Heart right ventricle (tissue), 16 donors: Measurements from ENCODE around the gene TRIM66. TPM values are rescaled to one million over a fixed set of nuclear protein-coding genes. Genes with fewer than 3 reads are reported as not detected.
A peak's percentile ranks its signal among the peaks of the same experiment; 100 is the strongest.

Experiments used
- ATAC-seq, 8 donors: fragments of 200-7000 bp; cut with Tn5 transposase; one replicate each; pipeline ENCODE4 v1.9.1; 2020; ENCODE audit warnings: mild to moderate bottlenecking in 8 of 8, moderate library complexity in 8 of 8, moderate number of reproducible peaks in 1 of 8
- DNase-seq, 2 donors: peaks; one replicate each; pipeline ENCODE4 v3.0.0-alpha.2; 2020
- H3K27ac ChIP-seq, 10 donors: fragments of 200-600 bp; sonication (generic) in 2 of 10; one replicate each; pipeline versions ENCODE4 v1.5.0 to v1.8.0; 2020 to 2022; ENCODE audit warnings: mild to moderate bottlenecking in 3 of 10
- H3K27me3 ChIP-seq, 7 donors: fragments of 200-600 bp; one replicate each; pipeline ENCODE4 v1.8.0; 2021 to 2022; ENCODE audit warnings: mild to moderate bottlenecking in 2 of 7
- H3K36me3 ChIP-seq, 9 donors: fragments of 200-600 bp; sonication (generic) in 1 of 9; one replicate each; pipeline versions ENCODE4 v1.5.0 to v1.8.0; 2020 to 2022; ENCODE audit warnings: mild to moderate bottlenecking in 2 of 9
- H3K4me1 ChIP-seq, 9 donors: fragments of 200-600 bp; sonication (generic) in 1 of 9; one replicate each; pipeline versions ENCODE4 v1.5.0 to v1.8.0; 2020 to 2022; ENCODE audit warnings: mild to moderate bottlenecking in 4 of 9
- H3K4me3 ChIP-seq, 10 donors: fragments of 200-600 bp; sonication (generic) in 2 of 10; one replicate each; pipeline versions ENCODE4 v1.5.0 to v1.8.0; 2020 to 2022; ENCODE audit warnings: mild to moderate bottlenecking in 7 of 10, moderate library complexity in 2 of 10
- H3K9me3 ChIP-seq, 11 donors: fragments of 200-600 bp in 10 of 11; sonication (generic) in 2 of 11; one replicate each; pipeline versions ENCODE4 v1.5.0 to v1.8.0; 2013 to 2022; ENCODE audit warnings: mild to moderate bottlenecking in 2 of 11, control low read depth in 1 of 11, moderate library complexity in 1 of 11
- WGBS, 2 donors: extraction: QIAGEN DNeasy Blood & Tissue Kit; methylation state at CpG; one replicate each; pipeline ENCODE4 v1.1.7; 2013; ENCODE audit warnings: inconsistent platforms in 1 of 2; 5-methylcytosine and 5-hydroxymethylcytosine counted together
- intact Hi-C, 10 donors: fragments of 100-400 bp; cut with DNase I; formaldehyde crosslinking; loops; one replicate each; pipeline versions ENCODE4 v1.11.1 to v1.14.2; 2022
- polyA plus RNA-seq, 2 donors: library from polyadenylated mRNA; stranded (reverse); fragments of 200-250 nt; gene quantifications; one replicate each; pipeline ENCODE4 v1.2.3, GENCODE V29; 2013
- total RNA-seq, 10 donors: library from RNA; stranded (reverse); fragmentation: NEBNext Ultra II Directional in 3 of 10; extraction: Animal tissue kit (Norgen Biotek cat#: 25700) in 3 of 10; gene quantifications; one replicate each; pipeline versions ENCODE4 v1.2.1 to v1.2.4, GENCODE V29; 2021 to 2023
- TF ChIP-seq, protein P1 (sequence below), 9 donors: fragments of 200-600 bp; sonication (generic) in 2 of 9; IDR thresholded peaks; one replicate each; pipeline versions ENCODE4 v1.5.0 to v1.8.0; 2021 to 2022; ENCODE audit warnings: antibody characterized with exemption in 9 of 9, mild to moderate bottlenecking in 5 of 9, moderate library complexity in 1 of 9
- donor health status: Arrhythmogenic right ventricular cardiomyopathy.
- donor health status: ischemic (EF 13 %, LVEDD 7.1; RV severe dilation, severe dysfunction).
- donor health status: healthy with polysubstance abuse.
- donor health status: DM: no; HTN: yes; CAD: no.
- donor health status: DM: no; HTN: no; CAD: no.
- donor health status: ischemic (EF 25% LVEDD 6.9; RV normal size, moderate dysfunction).
- donor health status: ischemic (EF 25% LVEDD 5.7; RV mildly dilated, moderate dysfunction).
- donor health status: healthy.
- donor health status: DM: yes; HTN: yes; CAD: no.
- donor health status: Ischemic cardiomyopathy.
- donor health status: ischemic (EF 35%, LVEDD 5.7; RV mildly dilated, moderate dysfunction).
- donor health status: nonischemic (EF 11% LVEDD 7.7; RV severe dilation, severe dysfunction).
- donor health status: DM: yes; HTN: yes; CAD: no.
- donor health status: PGD.
- donor health status: ischemic (EF 29% LVEDD 5.4; RV normal size, mild dysfunction).
- donor health status: nonischemic (EF 23%, LVEDD 6.1; RV moderate dilation, normal function).

Gene TRIM66
- total and polyA plus RNA-seq, 12 donors = 0.33 to 7.4 (median 2.8) TPM

DNA sequence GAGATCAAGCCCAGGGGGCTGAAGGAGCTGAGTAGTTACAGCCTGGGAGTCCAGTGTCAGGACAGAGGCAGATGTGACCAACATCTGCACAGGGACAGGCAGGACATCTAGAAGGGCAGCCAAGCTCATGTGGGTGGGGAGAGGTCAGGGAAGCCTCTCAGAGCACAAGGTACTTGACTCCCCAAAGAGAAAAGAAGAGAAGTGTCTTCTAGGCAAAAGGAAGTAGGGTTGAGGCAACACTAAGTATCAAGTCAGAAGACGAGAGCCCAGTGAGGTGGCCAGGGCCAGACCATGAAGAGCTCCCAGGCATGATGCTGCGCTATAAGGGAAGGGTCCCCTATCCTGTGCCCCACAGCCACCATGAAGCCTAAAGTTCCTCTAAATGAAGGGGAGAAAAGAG, 21.7 kb upstream of the TRIM66 start:
- TF ChIP-seq, protein P1, sequence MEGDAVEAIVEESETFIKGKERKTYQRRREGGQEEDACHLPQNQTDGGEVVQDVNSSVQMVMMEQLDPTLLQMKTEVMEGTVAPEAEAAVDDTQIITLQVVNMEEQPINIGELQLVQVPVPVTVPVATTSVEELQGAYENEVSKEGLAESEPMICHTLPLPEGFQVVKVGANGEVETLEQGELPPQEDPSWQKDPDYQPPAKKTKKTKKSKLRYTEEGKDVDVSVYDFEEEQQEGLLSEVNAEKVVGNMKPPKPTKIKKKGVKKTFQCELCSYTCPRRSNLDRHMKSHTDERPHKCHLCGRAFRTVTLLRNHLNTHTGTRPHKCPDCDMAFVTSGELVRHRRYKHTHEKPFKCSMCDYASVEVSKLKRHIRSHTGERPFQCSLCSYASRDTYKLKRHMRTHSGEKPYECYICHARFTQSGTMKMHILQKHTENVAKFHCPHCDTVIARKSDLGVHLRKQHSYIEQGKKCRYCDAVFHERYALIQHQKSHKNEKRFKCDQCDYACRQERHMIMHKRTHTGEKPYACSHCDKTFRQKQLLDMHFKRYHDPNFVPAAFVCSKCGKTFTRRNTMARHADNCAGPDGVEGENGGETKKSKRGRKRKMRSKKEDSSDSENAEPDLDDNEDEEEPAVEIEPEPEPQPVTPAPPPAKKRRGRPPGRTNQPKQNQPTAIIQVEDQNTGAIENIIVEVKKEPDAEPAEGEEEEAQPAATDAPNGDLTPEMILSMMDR (IDR thresholded peaks at IDR 0.05) = no peak
- no peak overlapping the region for H3K27ac ChIP-seq
- no peak overlapping the region for H3K4me3 ChIP-seq
- intact Hi-C loops = no loop called here
- H3K27me3 ChIP-seq = no peaks in the 10 kb centered on the region
- WGBS, 2 donors = 92 to 98% methylated on average over 2 of the region's 2 CpGs
- peaks cover 22 to 60% (median 41%) of the 10 kb centered on the region in 9 donors for H3K4me1 ChIP-seq
- no peak for DNase-seq
- no peaks in the 10 kb centered on the region for H3K9me3 ChIP-seq
- peaks cover 0 to 75% (median 8%) of the 10 kb centered on the region in 9 donors for H3K36me3 ChIP-seq
- no peak for ATAC-seq

GRCh38 chr11:8702598-8702915, 20.1 kb upstream of the TRIM66 start:
- Histone ChIP-seq H3K27me3 (no peaks in the 10 kb centered on the region), H3K36me3 (peaks cover 0 to 90% (median 21%) of the 10 kb centered on the region in 9 donors), H3K4me3 (no peak overlapping the region), H3K4me1 (peaks cover 8 to 45% (median 26%) of the 10 kb centered on the region in 9 donors), H3K27ac (no peak overlapping the region), H3K9me3 (no peaks in the 10 kb centered on the region)
- no peak for ATAC-seq
- TF ChIP-seq, protein P1 (IDR thresholded peaks at IDR 0.05) = no peak
- intact Hi-C loops = no loop called here
- WGBS, 2 donors = 91 to 93% methylated on average over 14 of the region's 14 CpGs
- no peak for DNase-seq

DNA sequence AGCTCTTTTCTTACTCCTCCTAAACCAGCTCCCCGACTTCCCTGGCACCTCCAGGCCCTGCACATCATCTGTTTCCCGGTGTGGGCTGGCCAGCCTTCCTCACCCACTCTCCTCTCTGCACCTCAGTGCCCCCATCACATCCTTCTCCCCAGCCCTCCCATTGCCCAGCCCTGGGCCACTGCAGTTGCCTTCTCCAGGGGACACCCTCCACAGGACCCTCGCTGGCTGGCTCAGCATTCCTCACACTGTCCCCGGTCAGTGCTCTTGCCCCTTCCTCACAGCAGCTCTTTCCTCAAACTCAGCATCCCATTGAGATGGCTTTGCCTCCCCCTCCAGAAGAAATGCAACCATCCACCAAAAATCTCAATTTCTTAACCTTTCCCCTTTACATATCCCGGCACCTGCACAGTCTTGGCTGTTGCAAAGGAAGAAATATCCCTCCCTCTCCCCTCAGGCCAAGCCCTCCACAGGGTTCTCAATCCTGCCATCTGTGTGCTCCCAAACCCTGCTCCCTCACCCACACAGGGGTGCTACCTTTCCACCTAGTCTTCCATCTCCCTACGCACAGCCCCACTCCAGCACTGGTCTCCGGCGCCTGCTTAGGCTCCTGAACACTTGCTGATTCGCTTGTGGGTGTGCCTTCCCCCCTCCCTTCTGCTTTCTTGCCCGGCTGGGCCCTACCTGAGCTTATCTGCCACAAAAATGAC, 19.6 kb upstream of the TRIM66 start:
- intact Hi-C loops = no loop called here
- Histone ChIP-seq H3K4me3 (no peak overlapping the region), H3K36me3 (peaks cover 0 to 92% (median 26%) of the 10 kb centered on the region in 9 donors), H3K4me1 (peaks cover 3 to 43% (median 21%) of the 10 kb centered on the region in 9 donors), H3K9me3 (no peaks in the 10 kb centered on the region), H3K27me3 (no peaks in the 10 kb centered on the region), H3K27ac (no peak overlapping the region)
- WGBS, 2 donors = 90 to 95% methylated on average over 10 of the region's 10 CpGs
- ATAC-seq = no peak
- DNase-seq = no peak
- TF ChIP-seq, protein P1 (IDR thresholded peaks at IDR 0.05) = no peak

- ATAC-seq = peak in 5 of 8 donors; percentile 10 to 42 (median 22)
- H3K9me3 ChIP-seq = no peaks in the 10 kb centered on the region
Observed at GRCh38 chr11:8699903-8700302, 17.4 kb upstream of the TRIM66 start.

More at GRCh38 chr11:8699903-8700302, 17.4 kb upstream of the TRIM66 start:
- WGBS, 2 donors = 28 to 42% methylated on average over 3 of the region's 3 CpGs
- Histone ChIP-seq H3K27ac (peak overlapping the region in 9 of 10 donors; percentile 7 to 76 (median 54)), H3K27me3 (no peaks in the 10 kb centered on the region), H3K4me3 (no peak overlapping the region), H3K36me3 (peaks cover 0 to 94% (median 45%) of the 10 kb centered on the region in 9 donors), H3K4me1 (peaks cover 0 to 41% (median 19%) of the 10 kb centered on the region in 9 donors)
- DNase-seq = peak in 1 of 2 donors; percentile 45
- intact Hi-C loops = loop anchor here in 1 of 10 donors (10.0 kb wide), 1 partner anchor 115 kb away; a partner anchor contains a TSS
- TF ChIP-seq, protein P1 (IDR thresholded peaks at IDR 0.05) = no peak
